ENCODE results near the gene HDDC2. TPM values are rescaled to one million over a fixed set of nuclear protein-coding genes. Genes with fewer than 3 reads are reported as not detected.

HDDC2 gene
- total and polyA plus RNA-seq, 4 donors: 34.6 to 72.3 (median 58.5) TPM

Other genes with a start within 250 kb of the HDDC2 start
- 10 to 100 TPM; 15.7 to 43.5 TPM for gene TPD52L1, start 148.2 kb downstream of the HDDC2 start, total RNA-seq
- gene TPD52L1, start 148.2 kb downstream of the HDDC2 start, polyA plus RNA-seq: 10 to 100 TPM; 15.6 to 17.8 TPM